Activated B cell treated with CpG ODN at 0.5 μM for 24 hours (primary cell): Measurements from ENCODE around the gene IFNL3. TPM values are rescaled to one million over a fixed set of nuclear protein-coding genes. Genes with fewer than 3 reads are reported as not detected.
"Not testable (repeated sequence)": the region's sequence is repeated elsewhere in the genome, so short reads cannot be mapped to it uniquely, and the experiment has no call there.

ENCODE experiments used
- ATAC-seq: fragments of 200-7000 bp; cut with Tn5 transposase; one replicate; pipeline ENCODE4 v1.10.0; 2021; ENCODE audit warnings: low read depth, mild to moderate bottlenecking, moderate library complexity
- CTCF ChIA-PET: fragments of 350-600 bp; sonication (Branson Sonifier 250); formaldehyde crosslinking; loops from one replicate; lab custom pipeline; 2021; ENCODE audit warnings: antibody characterized with exemption; lab: Charles Lee
- POLR2A ChIA-PET: fragments of 350-600 bp; sonication (Branson Sonifier 250); formaldehyde crosslinking; loops from one replicate; lab custom pipeline; 2021; ENCODE audit warnings: antibody characterized with exemption; lab: Charles Lee
- DNase-seq: peaks from one replicate; pipeline ENCODE4 v3.0.0; 2022
- H3K27ac Mint-ChIP-seq: one replicate; pipeline ENCODE4 v1.8.0; 2020; ENCODE audit warnings: mixed read lengths
- H3K27me3 Mint-ChIP-seq: one replicate; pipeline ENCODE4 v1.8.0; 2021; ENCODE audit warnings: mixed read lengths
- H3K36me3 Mint-ChIP-seq: one replicate; pipeline ENCODE4 v1.8.0; 2021; ENCODE audit warnings: low read depth, mixed read lengths
- H3K4me1 Mint-ChIP-seq: one replicate; pipeline ENCODE4 v1.8.0; 2021; ENCODE audit warnings: mixed read lengths
- H3K4me3 Mint-ChIP-seq: one replicate; pipeline ENCODE4 v1.8.0; 2020; ENCODE audit warnings: mild to moderate bottlenecking, mixed read lengths
- H3K9me3 Mint-ChIP-seq: one replicate; pipeline ENCODE4 v1.8.0; 2020; ENCODE audit warnings: mixed read lengths
- intact Hi-C: fragments of 100-400 bp; cut with micrococcal nuclease; formaldehyde crosslinking; loops from one replicate; pipeline ENCODE4 v1.15.1; 2024
- total RNA-seq: library from RNA; stranded (reverse); gene quantifications from 2 replicates; pipeline ENCODE4 v1.2.3, GENCODE V29; 2022
- TF ChIP-seq, protein P1 (sequence below): fragments of 200-600 bp; IDR thresholded peaks from one replicate; pipeline ENCODE4 v1.8.0; 2022; ENCODE audit warnings: antibody characterized with exemption, mild to moderate bottlenecking

The IFNL3 gene
- total RNA-seq, 1 donor from 2014 or later = not detected

- H3K36me3 Mint-ChIP-seq = no peaks in the 10 kb centered on the region
- H3K27ac Mint-ChIP-seq = no peak overlapping the region
- intact Hi-C loops = no loop called here
- H3K4me1 Mint-ChIP-seq = no peaks in the 10 kb centered on the region
- peaks cover 5% of the 10 kb centered on the region for H3K27me3 Mint-ChIP-seq
- ATAC-seq (no peak), DNase-seq (no peak)
- H3K4me3 Mint-ChIP-seq = no peak overlapping the region
- TF ChIP-seq, protein P1, sequence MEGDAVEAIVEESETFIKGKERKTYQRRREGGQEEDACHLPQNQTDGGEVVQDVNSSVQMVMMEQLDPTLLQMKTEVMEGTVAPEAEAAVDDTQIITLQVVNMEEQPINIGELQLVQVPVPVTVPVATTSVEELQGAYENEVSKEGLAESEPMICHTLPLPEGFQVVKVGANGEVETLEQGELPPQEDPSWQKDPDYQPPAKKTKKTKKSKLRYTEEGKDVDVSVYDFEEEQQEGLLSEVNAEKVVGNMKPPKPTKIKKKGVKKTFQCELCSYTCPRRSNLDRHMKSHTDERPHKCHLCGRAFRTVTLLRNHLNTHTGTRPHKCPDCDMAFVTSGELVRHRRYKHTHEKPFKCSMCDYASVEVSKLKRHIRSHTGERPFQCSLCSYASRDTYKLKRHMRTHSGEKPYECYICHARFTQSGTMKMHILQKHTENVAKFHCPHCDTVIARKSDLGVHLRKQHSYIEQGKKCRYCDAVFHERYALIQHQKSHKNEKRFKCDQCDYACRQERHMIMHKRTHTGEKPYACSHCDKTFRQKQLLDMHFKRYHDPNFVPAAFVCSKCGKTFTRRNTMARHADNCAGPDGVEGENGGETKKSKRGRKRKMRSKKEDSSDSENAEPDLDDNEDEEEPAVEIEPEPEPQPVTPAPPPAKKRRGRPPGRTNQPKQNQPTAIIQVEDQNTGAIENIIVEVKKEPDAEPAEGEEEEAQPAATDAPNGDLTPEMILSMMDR = no peak
- POLR2A ChIA-PET = no interaction called here
- CTCF ChIA-PET = no interaction called here
- peaks cover under 1% of the 10 kb centered on the region for H3K9me3 Mint-ChIP-seq
These were observed 31.9 kb upstream of the IFNL3 start for GRCh38 chr19:39276740-39277139.

DNA sequence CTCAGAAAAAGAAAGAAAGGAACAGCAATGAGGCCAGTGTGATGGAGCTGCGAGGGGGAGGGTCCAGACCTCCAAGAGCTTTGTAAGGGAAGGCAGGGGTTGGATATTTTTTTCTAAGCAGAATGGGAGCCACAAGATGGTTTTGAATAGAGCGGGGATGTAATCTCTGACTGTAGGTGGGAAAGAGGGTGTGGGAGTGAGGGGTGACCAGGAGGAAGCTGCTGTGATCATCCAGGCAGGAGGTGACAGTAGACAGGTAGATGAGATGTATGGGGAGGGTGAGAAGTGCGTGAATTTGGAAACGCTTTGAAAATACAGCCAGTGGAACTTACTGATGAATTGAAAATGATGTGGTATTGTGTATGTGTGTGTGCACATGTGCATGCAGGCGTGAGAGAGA, 30.8 kb upstream of the IFNL3 start:
- ChIA-PET POLR2A (no interaction called here), CTCF (no interaction called here)
- ATAC-seq (no peak), DNase-seq (no peak)
- peaks cover 10% of the 10 kb centered on the region for H3K27me3 Mint-ChIP-seq
- no peak overlapping the region for H3K27ac Mint-ChIP-seq
- TF ChIP-seq, protein P1 = no peak
- intact Hi-C loops = no loop called here
- H3K36me3 Mint-ChIP-seq = no peaks in the 10 kb centered on the region
- no peaks in the 10 kb centered on the region for H3K4me1 Mint-ChIP-seq
- H3K4me3 Mint-ChIP-seq = no peak overlapping the region
- no peaks in the 10 kb centered on the region for H3K9me3 Mint-ChIP-seq

GRCh38 chr19:39273859-39274258, 29.1 kb upstream of the IFNL3 start:
- CTCF ChIA-PET, POLR2A ChIA-PET, DNase-seq, intact Hi-C loops, H3K4me3 Mint-ChIP-seq, H3K9me3 Mint-ChIP-seq, H3K27ac Mint-ChIP-seq, H3K36me3 Mint-ChIP-seq, H3K4me1 Mint-ChIP-seq, ATAC-seq: not testable (repeated sequence)
- peaks cover 16% of the 10 kb centered on the region for H3K27me3 Mint-ChIP-seq

- no peak overlapping the region for H3K27ac Mint-ChIP-seq
- intact Hi-C loops = no loop called here
- TF ChIP-seq, protein P1 = no peak
- no peaks in the 10 kb centered on the region for H3K36me3 Mint-ChIP-seq
- no peak overlapping the region for H3K4me3 Mint-ChIP-seq
- POLR2A ChIA-PET = no interaction called here
- CTCF ChIA-PET = no interaction called here
- H3K27me3 Mint-ChIP-seq = peaks cover 22% of the 10 kb centered on the region
- ATAC-seq (no peak), DNase-seq (no peak)
- no peaks in the 10 kb centered on the region for H3K9me3 Mint-ChIP-seq
- H3K4me1 Mint-ChIP-seq = no peaks in the 10 kb centered on the region
These were observed 25.4 kb upstream of the IFNL3 start for GRCh38 chr19:39270036-39270871.

GRCh38 chr19:39269369-39269768, 24.6 kb upstream of the IFNL3 start:
- POLR2A ChIA-PET, H3K27ac Mint-ChIP-seq: not testable (repeated sequence)
- peaks cover 26% of the 10 kb centered on the region for H3K27me3 Mint-ChIP-seq

DNA sequence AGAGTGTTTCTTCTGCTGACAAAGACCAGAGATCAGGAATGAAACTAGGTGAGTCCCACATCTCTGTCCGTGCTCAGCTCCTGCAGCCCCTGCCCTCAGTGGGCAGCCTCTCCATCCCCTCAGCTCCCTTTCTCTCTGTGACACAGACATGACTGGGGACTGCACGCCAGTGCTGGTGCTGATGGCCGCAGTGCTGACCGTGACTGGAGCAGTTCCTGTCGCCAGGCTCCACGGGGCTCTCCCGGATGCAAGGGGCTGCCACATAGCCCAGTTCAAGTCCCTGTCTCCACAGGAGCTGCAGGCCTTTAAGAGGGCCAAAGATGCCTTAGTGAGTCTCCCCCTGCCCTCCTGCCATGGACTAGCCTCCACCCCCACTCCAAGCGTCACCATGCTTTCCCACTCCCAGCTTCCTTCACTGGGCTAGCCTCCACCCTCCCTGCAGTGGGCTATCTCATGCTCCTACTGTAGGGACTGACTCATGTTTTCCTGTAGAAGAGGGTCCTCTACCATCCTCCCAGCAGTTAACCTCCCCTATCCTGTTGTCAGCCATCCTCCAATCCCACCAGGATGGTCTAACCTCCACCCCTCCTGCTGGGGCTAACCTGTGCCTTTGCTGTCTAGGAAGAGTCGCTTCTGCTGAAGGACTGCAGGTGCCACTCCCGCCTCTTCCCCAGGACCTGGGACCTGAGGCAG, 23.9 kb upstream of the IFNL3 start:
- CTCF ChIA-PET, H3K4me3 Mint-ChIP-seq, ATAC-seq, H3K36me3 Mint-ChIP-seq, H3K27ac Mint-ChIP-seq, POLR2A ChIA-PET, H3K4me1 Mint-ChIP-seq, H3K9me3 Mint-ChIP-seq, DNase-seq, intact Hi-C loops: not testable (repeated sequence)
- H3K27me3 Mint-ChIP-seq = peaks cover 27% of the 10 kb centered on the region

More at GRCh38 chr19:39269369-39269768, 24.6 kb upstream of the IFNL3 start:
- CTCF ChIA-PET, H3K4me1 Mint-ChIP-seq, DNase-seq, H3K36me3 Mint-ChIP-seq, H3K4me3 Mint-ChIP-seq, H3K9me3 Mint-ChIP-seq, ATAC-seq, intact Hi-C loops: not testable (repeated sequence)

DNA sequence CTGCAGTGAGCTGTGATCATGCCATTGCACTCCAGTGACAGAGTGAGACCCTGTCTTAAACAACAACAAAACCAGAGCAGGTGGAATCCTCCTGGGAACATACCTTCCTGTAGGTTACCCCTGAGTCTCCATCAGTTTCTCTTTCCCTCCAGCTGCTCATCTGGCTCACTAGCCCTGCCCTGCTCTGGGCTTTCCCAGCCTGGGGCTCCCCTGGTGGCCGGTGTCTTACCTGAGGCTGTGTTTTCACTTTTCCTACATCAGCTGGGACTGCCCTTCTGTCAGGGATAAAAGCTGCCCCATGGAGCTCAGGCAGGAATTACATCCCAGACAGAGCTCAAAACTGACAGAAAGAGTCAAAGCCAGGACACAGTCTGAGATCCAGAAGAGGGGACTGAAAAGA, 23.3 kb upstream of the IFNL3 start, which contains the start of gene IFNL2:
Gene IFNL2, plus strand, starts transcription at position 312 of the 400 bp plus-strand sequence. CDS start 173 bp downstream, outside the sequence.
- H3K4me1 Mint-ChIP-seq, intact Hi-C loops, H3K4me3 Mint-ChIP-seq, H3K9me3 Mint-ChIP-seq, H3K36me3 Mint-ChIP-seq, POLR2A ChIA-PET, DNase-seq, CTCF ChIA-PET, ATAC-seq, H3K27ac Mint-ChIP-seq: not testable (repeated sequence)
- peaks cover 33% of the 10 kb centered on the region for H3K27me3 Mint-ChIP-seq
